ENCODE measurements around the gene ADAMTSL1.
A peak's percentile ranks its signal among the peaks of the same experiment; 100 is the strongest.

ADAMTSL1 gene

GRCh38 chr9:18903450-18903849, 429.5 kb downstream of the ADAMTSL1 start:
- no peaks in the 10 kb centered on the region for H3K27me3 ChIP-seq (replicated peaks; ENCODE audit: control insufficient read depth, insufficient read depth, low read length)
- H3K4me1 ChIP-seq (ENCODE audit: control insufficient read depth, insufficient read depth, low read length): peaks cover 26% of the 10 kb centered on the region
- peaks cover 3% of the 10 kb centered on the region for H3K36me3 ChIP-seq (ENCODE audit: control insufficient read depth, insufficient read depth, low read length, severe bottlenecking)
- peaks cover 9% of the 10 kb centered on the region for H3K9me3 ChIP-seq (ENCODE audit: control insufficient read depth, low read length)
- H3K4me3 ChIP-seq (ENCODE audit: low read length): no peak overlapping the region
- no peak overlapping the region for H3K9ac ChIP-seq (ENCODE audit: low read length)
- DNase-seq (ENCODE audit: low read depth): no peak

GRCh38 chr9:18905028-18905882, 431.3 kb downstream of the ADAMTSL1 start:
- no peak for DNase-seq (ENCODE audit: low read depth)
- Histone ChIP-seq H3K27me3 (replicated peaks; ENCODE audit: control insufficient read depth, insufficient read depth, low read length) (no peaks in the 10 kb centered on the region), H3K36me3 (ENCODE audit: control insufficient read depth, insufficient read depth, low read length, severe bottlenecking) (peaks cover 3% of the 10 kb centered on the region), H3K4me1 (ENCODE audit: control insufficient read depth, insufficient read depth, low read length) (peaks cover 26% of the 10 kb centered on the region), H3K9me3 (ENCODE audit: control insufficient read depth, low read length) (peaks cover 9% of the 10 kb centered on the region), H3K4me3 (ENCODE audit: low read length) (no peak overlapping the region), H3K9ac (ENCODE audit: low read length) (no peak overlapping the region)

- Histone ChIP-seq H3K9ac (ENCODE audit: low read length) (no peak overlapping the region), H3K27me3 (replicated peaks; ENCODE audit: control insufficient read depth, insufficient read depth, low read length) (no peaks in the 10 kb centered on the region), H3K4me1 (ENCODE audit: control insufficient read depth, insufficient read depth, low read length) (peaks cover 26% of the 10 kb centered on the region), H3K9me3 (ENCODE audit: control insufficient read depth, low read length) (peaks cover 9% of the 10 kb centered on the region), H3K4me3 (ENCODE audit: low read length) (no peak overlapping the region), H3K36me3 (ENCODE audit: control insufficient read depth, insufficient read depth, low read length, severe bottlenecking) (peaks cover 3% of the 10 kb centered on the region)
- DNase-seq (ENCODE audit: low read depth): no peak
Measured at GRCh38 chr9:18905883-18906629, 432.1 kb downstream of the ADAMTSL1 start.

GRCh38 chr9:18906656-18907395, 432.9 kb downstream of the ADAMTSL1 start:
- Histone ChIP-seq H3K9ac (ENCODE audit: low read length) (no peak overlapping the region), H3K27me3 (replicated peaks; ENCODE audit: control insufficient read depth, insufficient read depth, low read length) (no peaks in the 10 kb centered on the region), H3K4me3 (ENCODE audit: low read length) (no peak overlapping the region), H3K9me3 (ENCODE audit: control insufficient read depth, low read length) (peaks cover 5% of the 10 kb centered on the region), H3K4me1 (ENCODE audit: control insufficient read depth, insufficient read depth, low read length) (peaks cover 26% of the 10 kb centered on the region), H3K36me3 (ENCODE audit: control insufficient read depth, insufficient read depth, low read length, severe bottlenecking) (peaks cover 3% of the 10 kb centered on the region)
- DNase-seq (ENCODE audit: low read depth): peak; percentile 56

- Histone ChIP-seq H3K27me3 (replicated peaks; ENCODE audit: control insufficient read depth, insufficient read depth, low read length) (no peaks in the 10 kb centered on the region), H3K4me3 (ENCODE audit: low read length) (no peak overlapping the region), H3K36me3 (ENCODE audit: control insufficient read depth, insufficient read depth, low read length, severe bottlenecking) (peaks cover 3% of the 10 kb centered on the region), H3K9ac (ENCODE audit: low read length) (no peak overlapping the region), H3K4me1 (ENCODE audit: control insufficient read depth, insufficient read depth, low read length) (peaks cover 26% of the 10 kb centered on the region), H3K9me3 (ENCODE audit: control insufficient read depth, low read length) (no peaks in the 10 kb centered on the region)
- no peak for DNase-seq (ENCODE audit: low read depth)
Measured at GRCh38 chr9:18907927-18908625, 434.1 kb downstream of the ADAMTSL1 start.

- Histone ChIP-seq H3K4me3 (ENCODE audit: low read length) (no peak overlapping the region), H3K9ac (ENCODE audit: low read length) (no peak overlapping the region), H3K36me3 (ENCODE audit: control insufficient read depth, insufficient read depth, low read length, severe bottlenecking) (peaks cover 3% of the 10 kb centered on the region), H3K9me3 (ENCODE audit: control insufficient read depth, low read length) (no peaks in the 10 kb centered on the region), H3K4me1 (ENCODE audit: control insufficient read depth, insufficient read depth, low read length) (peaks cover 30% of the 10 kb centered on the region), H3K27me3 (replicated peaks; ENCODE audit: control insufficient read depth, insufficient read depth, low read length) (no peaks in the 10 kb centered on the region)
- no peak for DNase-seq (ENCODE audit: low read depth)
Measured at GRCh38 chr9:18909140-18910018, 435.4 kb downstream of the ADAMTSL1 start.

- Histone ChIP-seq H3K4me1 (ENCODE audit: control insufficient read depth, insufficient read depth, low read length) (peaks cover 25% of the 10 kb centered on the region), H3K9me3 (ENCODE audit: control insufficient read depth, low read length) (no peaks in the 10 kb centered on the region), H3K9ac (ENCODE audit: low read length) (no peak overlapping the region)
Measured at GRCh38 chr9:18910435-18910834, 436.5 kb downstream of the ADAMTSL1 start.

DNA sequence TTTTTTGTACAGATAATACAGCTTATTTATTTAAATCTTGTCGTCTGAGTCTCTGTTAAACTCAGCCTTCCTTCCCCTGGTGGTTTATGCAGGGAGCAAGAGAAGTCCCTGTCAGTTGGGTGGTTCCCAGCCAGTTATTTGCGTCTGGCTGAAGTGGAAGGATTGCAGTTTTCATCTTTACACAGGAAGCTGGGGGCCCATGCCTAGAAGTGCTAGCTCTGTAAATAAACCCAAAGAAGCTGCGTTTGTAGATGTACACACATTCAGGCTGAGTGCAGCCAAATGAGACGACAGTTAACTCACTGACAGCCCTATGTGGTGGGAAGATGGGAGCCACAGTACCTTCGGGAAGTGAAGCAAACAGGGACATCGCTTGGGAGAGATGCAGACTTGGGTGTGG, 437.0 kb downstream of the ADAMTSL1 start:
- Histone ChIP-seq H3K36me3 (ENCODE audit: control insufficient read depth, insufficient read depth, low read length, severe bottlenecking) (peaks cover 3% of the 10 kb centered on the region), H3K27me3 (replicated peaks; ENCODE audit: control insufficient read depth, insufficient read depth, low read length) (no peaks in the 10 kb centered on the region), H3K9me3 (ENCODE audit: control insufficient read depth, low read length) (no peaks in the 10 kb centered on the region), H3K9ac (ENCODE audit: low read length) (no peak overlapping the region), H3K4me3 (ENCODE audit: low read length) (no peak overlapping the region), H3K4me1 (ENCODE audit: control insufficient read depth, insufficient read depth, low read length) (peaks cover 20% of the 10 kb centered on the region)
- DNase-seq (ENCODE audit: low read depth): no peak

More at GRCh38 chr9:18910435-18910834, 436.5 kb downstream of the ADAMTSL1 start:
- Histone ChIP-seq H3K27me3 (replicated peaks; ENCODE audit: control insufficient read depth, insufficient read depth, low read length) (no peaks in the 10 kb centered on the region), H3K36me3 (ENCODE audit: control insufficient read depth, insufficient read depth, low read length, severe bottlenecking) (peaks cover 3% of the 10 kb centered on the region), H3K4me3 (ENCODE audit: low read length) (no peak overlapping the region)
- DNase-seq (ENCODE audit: low read depth): no peak

- DNase-seq (ENCODE audit: low read depth): no peak
- H3K9ac ChIP-seq (ENCODE audit: low read length): no peak overlapping the region
- no peaks in the 10 kb centered on the region for H3K27me3 ChIP-seq (replicated peaks; ENCODE audit: control insufficient read depth, insufficient read depth, low read length)
- H3K4me1 ChIP-seq (ENCODE audit: control insufficient read depth, insufficient read depth, low read length): peaks cover 13% of the 10 kb centered on the region
- peaks cover 3% of the 10 kb centered on the region for H3K36me3 ChIP-seq (ENCODE audit: control insufficient read depth, insufficient read depth, low read length, severe bottlenecking)
- H3K4me3 ChIP-seq (ENCODE audit: low read length): no peak overlapping the region
- no peaks in the 10 kb centered on the region for H3K9me3 ChIP-seq (ENCODE audit: control insufficient read depth, low read length)
Measured at GRCh38 chr9:18911714-18912342, 437.9 kb downstream of the ADAMTSL1 start.
